Coronary artery (tissue), 2 donors: ENCODE data around the gene PNLIPRP3.

ENCODE experiments used
- DNase-seq: peaks from one replicate; pipeline ENCODE4 v3.0.0-alpha.2; 2017; ENCODE audit warnings: low spot score
- H3K27ac ChIP-seq, 2 donors: fragments of 200-600 bp; sonication (generic); one replicate each; pipeline ENCODE4 v1.5.1; 2016 to 2019
- H3K4me3 ChIP-seq: fragments of 200-600 bp; sonication (generic); 2 replicates; pipeline ENCODE4 v1.5.1; 2016; ENCODE audit warnings: mild to moderate bottlenecking, moderate library complexity
- TF ChIP-seq, protein P1 (sequence below): fragments of 200-600 bp; sonication (generic); IDR thresholded peaks from one replicate; pipeline ENCODE4 v1.5.1; 2019; ENCODE audit warnings: antibody characterized with exemption

Gene PNLIPRP3

GRCh38 chr10:116450861-116451260 is 23.2 kb downstream of the PNLIPRP3 start:
- TF ChIP-seq, protein P1, sequence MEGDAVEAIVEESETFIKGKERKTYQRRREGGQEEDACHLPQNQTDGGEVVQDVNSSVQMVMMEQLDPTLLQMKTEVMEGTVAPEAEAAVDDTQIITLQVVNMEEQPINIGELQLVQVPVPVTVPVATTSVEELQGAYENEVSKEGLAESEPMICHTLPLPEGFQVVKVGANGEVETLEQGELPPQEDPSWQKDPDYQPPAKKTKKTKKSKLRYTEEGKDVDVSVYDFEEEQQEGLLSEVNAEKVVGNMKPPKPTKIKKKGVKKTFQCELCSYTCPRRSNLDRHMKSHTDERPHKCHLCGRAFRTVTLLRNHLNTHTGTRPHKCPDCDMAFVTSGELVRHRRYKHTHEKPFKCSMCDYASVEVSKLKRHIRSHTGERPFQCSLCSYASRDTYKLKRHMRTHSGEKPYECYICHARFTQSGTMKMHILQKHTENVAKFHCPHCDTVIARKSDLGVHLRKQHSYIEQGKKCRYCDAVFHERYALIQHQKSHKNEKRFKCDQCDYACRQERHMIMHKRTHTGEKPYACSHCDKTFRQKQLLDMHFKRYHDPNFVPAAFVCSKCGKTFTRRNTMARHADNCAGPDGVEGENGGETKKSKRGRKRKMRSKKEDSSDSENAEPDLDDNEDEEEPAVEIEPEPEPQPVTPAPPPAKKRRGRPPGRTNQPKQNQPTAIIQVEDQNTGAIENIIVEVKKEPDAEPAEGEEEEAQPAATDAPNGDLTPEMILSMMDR = no peak
- Histone ChIP-seq H3K4me3 (no peak overlapping the region), H3K27ac (no peak overlapping the region)
- DNase-seq = no peak

DNA sequence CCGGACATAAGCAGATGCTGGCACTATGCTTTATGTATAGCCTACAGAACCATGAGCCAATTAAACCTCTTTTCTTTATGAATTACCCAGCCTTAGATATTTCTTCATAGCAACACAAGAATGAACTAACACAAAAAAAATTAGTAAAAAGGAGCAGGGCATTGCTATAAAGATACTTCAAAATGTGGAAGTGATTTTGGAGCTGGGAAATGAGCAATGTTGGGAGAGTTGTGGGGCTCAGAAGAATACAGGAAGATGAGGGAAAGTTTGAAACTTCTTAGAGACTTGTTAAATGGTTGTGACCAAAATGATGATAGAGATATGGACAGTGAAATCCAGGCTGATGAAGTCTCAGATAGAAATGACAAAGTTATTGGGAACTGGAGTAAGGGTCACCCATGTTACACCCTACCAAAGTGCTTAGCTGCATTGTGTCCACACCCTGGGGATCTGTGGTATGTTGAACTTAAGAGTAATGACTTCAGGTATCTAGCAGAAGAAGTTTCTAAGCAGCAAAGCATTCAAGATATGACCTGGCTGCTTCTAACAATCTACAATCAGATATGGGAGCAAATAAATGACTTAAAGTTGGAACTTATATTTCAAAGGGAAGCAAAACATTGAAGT is 24.2 kb downstream of the PNLIPRP3 start:
- TF ChIP-seq, protein P1 = no peak
- no peak for DNase-seq
- no peak overlapping the region for H3K4me3 ChIP-seq
- H3K27ac ChIP-seq = no peak overlapping the region

- H3K4me3 ChIP-seq = no peak overlapping the region
- TF ChIP-seq, protein P1 = no peak
- no peak for DNase-seq
- no peak overlapping the region for H3K27ac ChIP-seq
These were observed 24.7 kb downstream of the PNLIPRP3 start for GRCh38 chr10:116452338-116452720.

- DNase-seq = no peak
- TF ChIP-seq, protein P1 = no peak
- Histone ChIP-seq H3K4me3 (no peak overlapping the region), H3K27ac (no peak overlapping the region)
These were observed 29.8 kb downstream of the PNLIPRP3 start for GRCh38 chr10:116457488-116457887.

- Histone ChIP-seq H3K27ac (no peak overlapping the region), H3K4me3 (no peak overlapping the region)
- TF ChIP-seq, protein P1 = no peak
- DNase-seq = no peak
These were observed 32.6 kb downstream of the PNLIPRP3 start for GRCh38 chr10:116460219-116460618.

GRCh38 chr10:116461680-116462079 is 34.0 kb downstream of the PNLIPRP3 start:
- no peak for DNase-seq
- Histone ChIP-seq H3K27ac (no peak overlapping the region), H3K4me3 (no peak overlapping the region)
- TF ChIP-seq, protein P1 = no peak

- no peak for DNase-seq
- no peak overlapping the region for H3K4me3 ChIP-seq
- no peak overlapping the region for H3K27ac ChIP-seq
- TF ChIP-seq, protein P1 = no peak
These were observed 36.6 kb downstream of the PNLIPRP3 start for GRCh38 chr10:116464257-116464656.
